Right atrium auricular region (tissue), 2 donors: Measurements from ENCODE around the gene KCNAB1. TPM values are rescaled to one million over a fixed set of nuclear protein-coding genes. Genes with fewer than 3 reads are reported as not detected.

Source experiments
- DNase-seq: peaks from one replicate; pipeline ENCODE4 v3.0.0-alpha.2; 2019; ENCODE audit warnings: low spot score
- H3K27ac ChIP-seq, 2 donors: fragments of 200-600 bp; sonication (generic); 1 replicate in 1 of 2; 2 replicates in 1 of 2; pipeline ENCODE4 v1.5.1; 2016 to 2019
- H3K27me3 ChIP-seq, 2 donors: fragments of 200-600 bp; sonication (generic); one replicate each; pipeline versions ENCODE4 v1.5.1 to v1.6.0; 2017 to 2019
- H3K36me3 ChIP-seq: fragments of 200-600 bp; sonication (generic); one replicate; pipeline ENCODE4 v1.5.1; 2016
- H3K4me1 ChIP-seq, 2 donors: fragments of 200-600 bp; sonication (generic); one replicate each; pipeline versions ENCODE4 v1.5.1 to v1.6.0; 2017 to 2019
- H3K4me3 ChIP-seq, 2 donors: fragments of 200-600 bp; sonication (generic); 1 replicate in 1 of 2; 2 replicates in 1 of 2; pipeline ENCODE4 v1.5.1; 2017 to 2019; ENCODE audit warnings: mild to moderate bottlenecking in 1 of 2, moderate library complexity in 1 of 2
- H3K9me3 ChIP-seq, 2 donors: fragments of 200-600 bp; sonication (generic); one replicate each; pipeline ENCODE4 v1.5.1; 2019
- CTCF ChIP-seq, 2 donors: fragments of 200-600 bp; sonication (generic); IDR thresholded peaks; one replicate each; pipeline ENCODE4 v1.5.1; 2019; ENCODE audit warnings: antibody characterized with exemption in 2 of 2
- total RNA-seq, 2 donors: library from RNA; depleted of rRNA; stranded (reverse); fragments of >200 nt; gene quantifications; one replicate each; pipeline ENCODE4 v1.1.0, GENCODE V29; 2016

KCNAB1 gene
- total RNA-seq, 2 donors from 2014 or later, result 2.0 to 3.2 TPM

DNA sequence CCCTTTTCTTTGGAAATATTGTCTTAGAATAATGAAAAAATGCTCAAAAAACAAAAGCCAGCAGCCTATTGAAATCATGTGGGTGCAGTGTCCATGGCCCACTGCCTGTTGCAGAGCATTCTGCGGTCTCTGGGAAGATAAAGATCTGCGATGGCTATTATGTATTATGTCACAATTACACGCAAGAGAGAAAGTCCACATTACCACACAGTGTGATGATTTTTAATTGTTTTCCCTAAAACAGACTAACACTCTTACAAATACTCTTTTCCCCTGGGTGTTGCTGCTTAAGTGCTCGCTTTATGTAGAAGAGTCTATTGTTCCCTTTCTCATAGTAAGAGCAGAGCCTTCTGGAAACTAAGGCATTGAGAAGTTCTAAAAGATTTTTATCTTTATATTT, 402.3 kb downstream of the KCNAB1 start:
- Histone ChIP-seq H3K4me1 (no peaks in the 10 kb centered on the region), H3K4me3 (no peak overlapping the region), H3K9me3 (no peaks in the 10 kb centered on the region), H3K27ac (no peak overlapping the region), H3K27me3 (no peaks in the 10 kb centered on the region), H3K36me3 (no peaks in the 10 kb centered on the region)
- TF ChIP-seq CTCF (IDR thresholded peaks at IDR 0.05), result no peak
- no peak for DNase-seq

- Histone ChIP-seq H3K36me3 (no peaks in the 10 kb centered on the region), H3K27ac (no peak overlapping the region), H3K9me3 (no peaks in the 10 kb centered on the region), H3K4me3 (no peak overlapping the region), H3K27me3 (no peaks in the 10 kb centered on the region), H3K4me1 (no peaks in the 10 kb centered on the region)
- no peak for DNase-seq
- TF ChIP-seq CTCF (IDR thresholded peaks at IDR 0.05), result no peak
These were observed 405.4 kb downstream of the KCNAB1 start for GRCh38 chr3:156525808-156526207.

DNA sequence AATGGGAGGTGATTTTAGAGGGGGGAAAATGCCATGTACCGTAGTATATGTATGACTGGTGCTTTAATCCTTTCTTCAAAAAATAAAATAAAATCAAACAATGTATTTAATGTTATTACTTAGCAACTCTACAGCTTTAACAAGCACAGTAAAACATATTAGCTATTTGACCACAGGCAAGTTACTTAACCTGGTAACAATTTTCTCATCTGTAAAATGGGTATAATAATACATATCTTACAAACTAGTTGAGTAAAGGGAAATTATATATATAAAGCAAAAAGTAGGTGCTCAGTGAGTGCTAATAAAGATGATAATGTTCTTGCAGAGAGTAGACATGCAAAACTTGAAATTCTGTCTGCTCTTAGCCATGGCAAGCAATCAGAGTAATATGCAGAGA, 406.7 kb downstream of the KCNAB1 start:
- no peak for TF ChIP-seq CTCF (IDR thresholded peaks at IDR 0.05)
- no peaks in the 10 kb centered on the region for H3K9me3 ChIP-seq
- DNase-seq, result no peak

DNA sequence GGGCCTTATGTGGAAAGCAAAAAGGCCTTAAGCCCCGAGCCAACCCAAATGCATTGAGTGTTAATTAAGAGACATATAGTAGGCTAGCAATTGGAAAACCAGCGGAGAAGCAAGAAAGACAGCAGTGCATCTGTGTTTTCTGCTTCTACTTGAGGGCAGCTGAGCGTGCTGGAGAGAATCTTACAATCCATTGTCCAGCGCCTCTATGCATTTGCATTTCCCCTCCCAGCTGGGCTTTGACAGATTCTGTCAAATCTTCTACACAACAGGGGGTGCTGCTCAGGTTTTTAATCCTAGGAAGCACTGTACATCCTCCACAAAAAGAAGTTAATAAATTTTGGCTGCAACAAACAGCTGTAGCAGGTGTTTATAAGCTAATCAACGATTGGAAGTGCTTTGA, 410.6 kb downstream of the KCNAB1 start:
- H3K36me3 ChIP-seq, result no peaks in the 10 kb centered on the region
- no peaks in the 10 kb centered on the region for H3K27me3 ChIP-seq
- TF ChIP-seq CTCF (IDR thresholded peaks at IDR 0.05), result no peak
- H3K9me3 ChIP-seq, result no peaks in the 10 kb centered on the region
- H3K4me1 ChIP-seq, result peaks cover 0 to 29% of the 10 kb centered on the region in 2 donors
- DNase-seq, result no peak
- H3K27ac ChIP-seq, result no peak overlapping the region
- no peak overlapping the region for H3K4me3 ChIP-seq

More for the DNA sequence above, 406.7 kb downstream of the KCNAB1 start:
- Histone ChIP-seq H3K4me1 (no peaks in the 10 kb centered on the region), H3K27me3 (no peaks in the 10 kb centered on the region), H3K27ac (no peak overlapping the region), H3K4me3 (no peak overlapping the region), H3K36me3 (no peaks in the 10 kb centered on the region)

DNA sequence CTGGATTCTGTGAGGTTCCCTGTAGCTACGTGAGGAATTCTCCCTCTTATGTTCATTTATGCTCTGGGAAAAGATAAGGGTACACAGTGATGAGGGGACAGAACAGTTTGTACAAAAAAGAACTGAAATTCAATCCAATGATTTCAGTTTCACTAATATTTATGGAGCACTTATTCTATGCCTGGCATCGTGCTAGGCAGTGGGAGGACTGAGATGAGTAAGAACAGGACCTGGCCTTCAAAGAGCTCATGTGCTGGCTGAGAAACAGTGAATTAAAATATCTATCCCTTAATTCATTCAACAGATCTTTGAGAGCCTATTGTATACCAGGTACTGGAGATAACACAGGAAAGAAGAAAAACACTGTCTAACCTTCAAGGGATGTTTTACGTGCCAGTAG, 412.4 kb downstream of the KCNAB1 start:
- Histone ChIP-seq H3K36me3 (no peaks in the 10 kb centered on the region), H3K27me3 (no peaks in the 10 kb centered on the region), H3K4me3 (no peak overlapping the region), H3K27ac (peak overlapping the region in 1 of 2 donors; percentile 26), H3K4me1 (peaks cover 0 to 30% of the 10 kb centered on the region in 2 donors), H3K9me3 (no peaks in the 10 kb centered on the region)
- no peak for DNase-seq
- no peak for TF ChIP-seq CTCF (IDR thresholded peaks at IDR 0.05)

GRCh38 chr3:156533205-156533604, 412.8 kb downstream of the KCNAB1 start:
- no peaks in the 10 kb centered on the region for H3K27me3 ChIP-seq
- no peak overlapping the region for H3K4me3 ChIP-seq
- no peak for DNase-seq
- H3K4me1 ChIP-seq, result peaks cover 0 to 30% of the 10 kb centered on the region in 2 donors
- no peak for TF ChIP-seq CTCF (IDR thresholded peaks at IDR 0.05)
- H3K27ac ChIP-seq, result peak overlapping the region; percentile 26 to 75
- H3K9me3 ChIP-seq, result no peaks in the 10 kb centered on the region
- no peaks in the 10 kb centered on the region for H3K36me3 ChIP-seq
